NCI-H1105 treated with DMSO at 0.1 percent for 48 hours (cell line): ENCODE data around the gene CACNG3.
"Not testable (repeated sequence)": the region's sequence is repeated elsewhere in the genome, so short reads cannot be mapped to it uniquely, and the experiment has no call there.

ENCODE experiments used
- DNase-seq: peaks from one replicate; lab custom pipeline; 2025; lab: John Stamatoyannopoulos, UW

The CACNG3 gene

GRCh38 chr16:24255456-24256371 lies at the start of gene CACNG3:
Gene CACNG3 (plus strand): TSS chr16:24256335. CDS start chr16:24256755, 420 bp downstream.
- DNase-seq, result no peak

- no peak for DNase-seq
Observed at GRCh38 chr16:24206926-24207325, 49.2 kb upstream of the CACNG3 start.

GRCh38 chr16:24208710-24209109 lies 47.4 kb upstream of the CACNG3 start:
- no peak for DNase-seq

- DNase-seq, result no peak
Observed at GRCh38 chr16:24214992-24215391, 41.1 kb upstream of the CACNG3 start.

- no peak for DNase-seq
Observed at GRCh38 chr16:24216961-24217360, 39.2 kb upstream of the CACNG3 start.

- DNase-seq, result no peak
Observed at GRCh38 chr16:24217461-24217860, 38.7 kb upstream of the CACNG3 start.

GRCh38 chr16:24218299-24218698 lies 37.8 kb upstream of the CACNG3 start:
- no peak for DNase-seq

- DNase-seq, result no peak
Observed at GRCh38 chr16:24221219-24221618, 34.9 kb upstream of the CACNG3 start.

- DNase-seq, result no peak
Observed at GRCh38 chr16:24228514-24228913, 27.6 kb upstream of the CACNG3 start.

GRCh38 chr16:24232936-24233335 lies 23.2 kb upstream of the CACNG3 start:
- no peak for DNase-seq

- DNase-seq, result no peak
Observed at GRCh38 chr16:24234737-24235136, 21.4 kb upstream of the CACNG3 start.

- no peak for DNase-seq
Observed at GRCh38 chr16:24235806-24236205, 20.3 kb upstream of the CACNG3 start.

GRCh38 chr16:24238846-24239245 lies 17.3 kb upstream of the CACNG3 start:
- not testable (repeated sequence) for DNase-seq

GRCh38 chr16:24246911-24247607 lies 9.1 kb upstream of the CACNG3 start:
- no peak for DNase-seq

GRCh38 chr16:24253192-24253591 lies 2.9 kb upstream of the CACNG3 start:
- peak; percentile 35 for DNase-seq

- DNase-seq, result no peak
Observed at GRCh38 chr16:24257958-24258357, 1.8 kb downstream of the CACNG3 start.

- no peak for DNase-seq
Observed at GRCh38 chr16:24258791-24259190, 2.7 kb downstream of the CACNG3 start.

GRCh38 chr16:24262816-24263215 lies 6.7 kb downstream of the CACNG3 start:
- DNase-seq, result no peak

GRCh38 chr16:24270721-24271442 lies 14.7 kb downstream of the CACNG3 start:
- DNase-seq, result no peak

- no peak for DNase-seq
Observed at GRCh38 chr16:24272379-24272778, 16.2 kb downstream of the CACNG3 start.

- no peak for DNase-seq
Observed at GRCh38 chr16:24273508-24274182, 17.5 kb downstream of the CACNG3 start.

- no peak for DNase-seq
Observed at GRCh38 chr16:24275413-24275812, 19.3 kb downstream of the CACNG3 start.
